Suprapubic skin (tissue), 4 donors: Measurements from ENCODE around the gene UVRAG.

Source experiments
- CTCF ChIP-seq, 2 donors: fragments of 200-600 bp in 1 of 2; fragments of 450-650 bp in 1 of 2; sonication (generic) in 1 of 2; IDR thresholded peaks; one replicate each; pipeline ENCODE4 v1.5.1; 2016 to 2019; ENCODE audit warnings: antibody characterized with exemption in 2 of 2, mild to moderate bottlenecking in 1 of 2, moderate library complexity in 1 of 2
- EP300 ChIP-seq: sonication (generic); formaldehyde crosslinking; IDR thresholded peaks from one replicate; pipeline ENCODE4 v1.6.1; 2017; ENCODE audit warnings: antibody characterized with exemption
- POLR2AphosphoS5 ChIP-seq, 3 donors: sonication (generic); formaldehyde crosslinking; IDR thresholded peaks; one replicate each; pipeline ENCODE4 v1.6.1; 2017; ENCODE audit warnings: antibody characterized with exemption in 3 of 3

GRCh38 chr11:76051937-76052336 lies 236.9 kb downstream of the UVRAG start:
- TF ChIP-seq EP300 (no peak), CTCF (IDR thresholded peaks at IDR 0.05) (no peak), POLR2AphosphoS5 (IDR thresholded peaks at IDR 0.05) (no peak)
